DOHH2 (cell line): Measurements from ENCODE around the gene LRRC8B.

Experiments used
- H3F3A ChIP-seq: fragments of 200-600 bp; sonication (generic), shearing (Covaris generic); 2 replicates; pipeline ENCODE4 v1.6.0; 2016; ENCODE audit warnings: antibody characterized with exemption, mild to moderate bottlenecking; ENCODE audit not compliant: control insufficient read depth, insufficient read depth
- H3K27ac ChIP-seq: fragments of 200-600 bp; sonication (generic); 2 replicates; pipeline ENCODE4 v1.5.1; 2014; ENCODE audit warnings: low read depth, mild to moderate bottlenecking, low read length, moderate library complexity
- H3K27me3 ChIP-seq: fragments of 200-600 bp; sonication (generic); 2 replicates; pipeline ENCODE4 v1.6.1; 2014; ENCODE audit warnings: mild to moderate bottlenecking, low read length, mixed read lengths; ENCODE audit not compliant: control insufficient read depth
- H3K36me3 ChIP-seq: fragments of 200-600 bp; sonication (generic); 2 replicates; pipeline ENCODE4 v1.6.1; 2014; ENCODE audit warnings: mild to moderate bottlenecking, low read length, moderate library complexity, mixed read lengths; ENCODE audit not compliant: control insufficient read depth
- H3K4me1 ChIP-seq: fragments of 200-600 bp; sonication (generic); 2 replicates; pipeline ENCODE4 v1.6.1; 2014; ENCODE audit warnings: mild to moderate bottlenecking, low read length, mixed read lengths; ENCODE audit not compliant: control insufficient read depth
- H3K4me2 ChIP-seq: fragments of 200-600 bp; sonication (generic); 2 replicates; pipeline ENCODE4 v1.6.0; 2014; ENCODE audit warnings: mild to moderate bottlenecking, low read length, moderate library complexity
- H3K4me3 ChIP-seq: fragments of 200-600 bp; sonication (generic); 2 replicates; pipeline ENCODE4 v1.5.1; 2014; ENCODE audit warnings: mild to moderate bottlenecking, low read length, mixed read lengths
- H3K79me2 ChIP-seq: fragments of 200-600 bp; sonication (generic); 2 replicates; pipeline ENCODE4 v1.6.1; 2014; ENCODE audit warnings: mild to moderate bottlenecking, low read length, mixed read lengths; ENCODE audit not compliant: control insufficient read depth
- H3K9me2 ChIP-seq: fragments of 200-600 bp; sonication (generic); replicated peaks from 2 replicates; pipeline ENCODE4 v1.6.1; 2014; ENCODE audit warnings: mild to moderate bottlenecking, low read length, mixed read lengths; ENCODE audit not compliant: control insufficient read depth
- H3K9me3 ChIP-seq: fragments of 200-600 bp; sonication (generic); 2 replicates; pipeline ENCODE4 v1.6.1; 2014; ENCODE audit warnings: antibody characterized with exemption, low read length, mixed read lengths; ENCODE audit not compliant: control insufficient read depth, insufficient read depth
- H4K20me1 ChIP-seq: fragments of 200-600 bp; sonication (generic); 2 replicates; pipeline ENCODE4 v1.6.0; 2014; ENCODE audit warnings: low read depth, mild to moderate bottlenecking, antibody characterized with exemption, low read length, moderate library complexity; ENCODE audit not compliant: control insufficient read depth, insufficient read depth
- CTCF ChIP-seq: fragments of 200-600 bp; sonication (generic); IDR thresholded peaks from one replicate; pipeline ENCODE4 v1.5.1; 2014; ENCODE audit warnings: antibody characterized with exemption, mild to moderate bottlenecking, low read depth, low read length; ENCODE audit not compliant: poor library complexity, severe bottlenecking
- EZH2phosphoT487 ChIP-seq: fragments of 200-600 bp; sonication (generic); IDR thresholded peaks from 2 replicates; pipeline ENCODE4 v1.6.1; 2017; ENCODE audit warnings: borderline replicate concordance, mild to moderate bottlenecking, antibody characterized with exemption, low read length, moderate library complexity, mixed read lengths

Gene LRRC8B

GRCh38 chr1:89608319-89608983 lies 83.8 kb downstream of the LRRC8B start:
- Histone ChIP-seq H3K27ac (no peak overlapping the region), H3K9me3 (no peaks in the 10 kb centered on the region), H3K4me3 (no peak overlapping the region), H3K9me2 (no peaks in the 10 kb centered on the region), H3K4me1 (no peaks in the 10 kb centered on the region), H3K79me2 (no peaks in the 10 kb centered on the region), H3K4me2 (no peak overlapping the region), H3F3A (no peaks in the 10 kb centered on the region), H3K27me3 (peaks cover 7% of the 10 kb centered on the region), H3K36me3 (no peaks in the 10 kb centered on the region), H4K20me1 (no peaks in the 10 kb centered on the region)
- TF ChIP-seq EZH2phosphoT487 (no peak), CTCF (no peak)

GRCh38 chr1:89608984-89609725 lies 84.5 kb downstream of the LRRC8B start:
- peaks cover 7% of the 10 kb centered on the region for H3K27me3 ChIP-seq
- H3K36me3 ChIP-seq = no peaks in the 10 kb centered on the region
- no peaks in the 10 kb centered on the region for H3K79me2 ChIP-seq
- TF ChIP-seq EZH2phosphoT487 (no peak), CTCF (no peak)
- no peaks in the 10 kb centered on the region for H3K9me3 ChIP-seq
- no peaks in the 10 kb centered on the region for H4K20me1 ChIP-seq
- no peaks in the 10 kb centered on the region for H3F3A ChIP-seq
- no peaks in the 10 kb centered on the region for H3K4me1 ChIP-seq
- no peaks in the 10 kb centered on the region for H3K9me2 ChIP-seq
- no peak overlapping the region for H3K4me2 ChIP-seq
- H3K4me3 ChIP-seq = no peak overlapping the region
- H3K27ac ChIP-seq = no peak overlapping the region

GRCh38 chr1:89609781-89610456 lies 85.3 kb downstream of the LRRC8B start:
- Histone ChIP-seq H3K4me3 (no peak overlapping the region), H3K4me2 (no peak overlapping the region)

More at GRCh38 chr1:89609781-89610456, 85.3 kb downstream of the LRRC8B start:
- Histone ChIP-seq H3K27me3 (peaks cover 7% of the 10 kb centered on the region), H3K79me2 (no peaks in the 10 kb centered on the region), H3K36me3 (no peaks in the 10 kb centered on the region), H3K9me2 (no peaks in the 10 kb centered on the region), H3F3A (no peaks in the 10 kb centered on the region), H3K4me1 (no peaks in the 10 kb centered on the region), H4K20me1 (no peaks in the 10 kb centered on the region), H3K27ac (no peak overlapping the region), H3K9me3 (no peaks in the 10 kb centered on the region)
- TF ChIP-seq CTCF (no peak), EZH2phosphoT487 (no peak)
